ENCODE results near the gene MTUS2. TPM values are rescaled to one million over a fixed set of nuclear protein-coding genes. Genes with fewer than 3 reads are reported as not detected.

Gene MTUS2
- polyA plus RNA-seq, 2 of the 4 experiments (the other 2 are of a cell fraction), result not detected

- Histone ChIP-seq H3K4me2 (no peak overlapping the region), H3K9me3 (no peaks in the 10 kb centered on the region), H3K4me3 (no peak overlapping the region), H3K4me1 (no peaks in the 10 kb centered on the region), H3K27ac (no peak overlapping the region)
- ATAC-seq, result no peak
- 48% methylated on average over 2 of the region's 2 CpGs for WGBS (ENCODE audit: missing lambda C conversion rate)
- no peak for DNase-seq (ENCODE audit: low read depth in 1 of 2, low spot score in 1 of 2)
- TF ChIP-seq REST (IDR thresholded peaks at IDR 0.05), result no peak
- no peak for TF ChIP-seq CEBPB (IDR thresholded peaks at IDR 0.05)
- TF ChIP-seq EHMT2 (IDR thresholded peaks at IDR 0.05; ENCODE audit: low read depth), result no peak
- TF ChIP-seq EHF (CRISPR knock-in tag; IDR thresholded peaks at IDR 0.05), result no peak
- TF ChIP-seq RFX5 (IDR thresholded peaks at IDR 0.05), result no peak
- no peak for TF ChIP-seq ZNF302 (CRISPR knock-in tag; IDR thresholded peaks at IDR 0.05)
- no peak for TF ChIP-seq ZC3H11A (IDR thresholded peaks at IDR 0.05)
- TF ChIP-seq USF2 (IDR thresholded peaks at IDR 0.05), result no peak
- TF ChIP-seq TFCP2L1 (CRISPR knock-in tag; IDR thresholded peaks at IDR 0.05), result no peak
- TF ChIP-seq POLR2AphosphoS2 (conservative IDR thresholded peaks at IDR 0.05; ENCODE audit: low read length), result no peak
- no peak for TF ChIP-seq SREBF2 (IDR thresholded peaks at IDR 0.05)
- TF ChIP-seq HMGXB4 (CRISPR knock-in tag; IDR thresholded peaks at IDR 0.05; ENCODE audit: borderline replicate concordance), result no peak
- TF ChIP-seq ELK1 (IDR thresholded peaks at IDR 0.05; ENCODE audit: low read depth, low read length), result no peak
- no peak for TF ChIP-seq MYC (IDR thresholded peaks at IDR 0.05; ENCODE audit: borderline replicate concordance, low read length)
- no peak for TF ChIP-seq RCOR1 (IDR thresholded peaks at IDR 0.05; ENCODE audit: low read depth, low read length)
- TF ChIP-seq KDM1A (IDR thresholded peaks at IDR 0.05; ENCODE audit: low read depth), result no peak
- POLR2A ChIA-PET, result no interaction called here
- CTCF ChIA-PET, result no interaction called here
- FAIRE-seq, result no peak
These were observed 27.1 kb upstream of the MTUS2 start for GRCh38 chr13:28792992-28793391.

- CTCF ChIA-PET, result interaction anchor here (1.1 to 1.3 kb wide), 2 partner anchors 76 to 140 kb away, joined by 3 to 4 read pairs; partner anchors contain the start of gene SLC46A3
- 76% methylated on average over 6 of the region's 6 CpGs for WGBS (ENCODE audit: missing lambda C conversion rate)
- no peak for TF ChIP-seq PHF8 (IDR thresholded peaks at IDR 0.05; ENCODE audit: borderline replicate concordance, low read depth)
- TF ChIP-seq FOSB (CRISPR knock-in tag; IDR thresholded peaks at IDR 0.05), result no peak
- TF ChIP-seq KDM1A (IDR thresholded peaks at IDR 0.05; ENCODE audit: low read depth), result no peak
- TF ChIP-seq REST (IDR thresholded peaks at IDR 0.05), result no peak
- TF ChIP-seq CHD2 (IDR thresholded peaks at IDR 0.05; ENCODE audit: low read length, partially characterized antibody), result no peak
- no peak for TF ChIP-seq JUN (IDR thresholded peaks at IDR 0.05)
- no peak for TF ChIP-seq ZNF302 (CRISPR knock-in tag; IDR thresholded peaks at IDR 0.05)
- no peak for TF ChIP-seq POLR2AphosphoS2 (conservative IDR thresholded peaks at IDR 0.05; ENCODE audit: low read length)
- no peak for TF ChIP-seq NR3C1 (IDR thresholded peaks at IDR 0.05)
- TF ChIP-seq NFE2L2 (conservative IDR thresholded peaks at IDR 0.05; ENCODE audit: low read length), result no peak
- TF ChIP-seq CTCF (IDR thresholded peaks at IDR 0.05), result no peak
- TF ChIP-seq CHD4 (IDR thresholded peaks at IDR 0.05; ENCODE audit: borderline replicate concordance), result no peak
- TF ChIP-seq HOXA7 (CRISPR knock-in tag; IDR thresholded peaks at IDR 0.05), result no peak
These were observed 25.7 kb upstream of the MTUS2 start for GRCh38 chr13:28794396-28794795.

More at GRCh38 chr13:28794396-28794795, 25.7 kb upstream of the MTUS2 start:
- no peak overlapping the region for H3K27ac ChIP-seq
- no peak for ATAC-seq
- no peak overlapping the region for H3K4me2 ChIP-seq
- no peak overlapping the region for H3K4me3 ChIP-seq
- POLR2A ChIA-PET, result no interaction called here
- FAIRE-seq, result no peak
- H3K9me3 ChIP-seq, result no peaks in the 10 kb centered on the region
- no peaks in the 10 kb centered on the region for H3K4me1 ChIP-seq
- no peak for DNase-seq (ENCODE audit: low read depth in 1 of 2, low spot score in 1 of 2)
